ENCODE results near the gene ASCL5. TPM values are rescaled to one million over a fixed set of nuclear protein-coding genes. Genes with fewer than 3 reads are reported as not detected.
"Not testable (repeated sequence)": the region's sequence is repeated elsewhere in the genome, so short reads cannot be mapped to it uniquely, and the experiment has no call there.

Gene ASCL5
- total RNA-seq, 1 donor from 2014 or later: not detected

GRCh38 chr1:201164645-201165044 is 37.7 kb upstream of the ASCL5 start:
- no peak for DNase-seq (ENCODE audit: low spot score)
- peaks cover 38% of the 10 kb centered on the region for H3K27me3 Mint-ChIP-seq (ENCODE audit: low read depth)

GRCh38 chr1:201163707-201164106 is 36.7 kb upstream of the ASCL5 start:
- Mint-ChIP-seq H3K9me3 (no peaks in the 10 kb centered on the region), H3K27me3 (ENCODE audit: low read depth) (peaks cover 31% of the 10 kb centered on the region), H3K4me3 (ENCODE audit: low read depth) (no peak overlapping the region), H3K36me3 (ENCODE audit: low read depth) (no peaks in the 10 kb centered on the region), H3K4me1 (ENCODE audit: low read depth) (no peaks in the 10 kb centered on the region), H3K27ac (no peak overlapping the region)
- intact Hi-C loops (cut with micrococcal nuclease): no loop called here
- no peak for DNase-seq (ENCODE audit: low spot score)

More at GRCh38 chr1:201164645-201165044, 37.7 kb upstream of the ASCL5 start:
- Mint-ChIP-seq H3K4me1 (ENCODE audit: low read depth) (no peaks in the 10 kb centered on the region), H3K4me3 (ENCODE audit: low read depth) (no peak overlapping the region), H3K9me3 (no peaks in the 10 kb centered on the region), H3K27ac (no peak overlapping the region), H3K36me3 (ENCODE audit: low read depth) (no peaks in the 10 kb centered on the region)
- intact Hi-C loops (cut with micrococcal nuclease): no loop called here

- intact Hi-C loops (cut with micrococcal nuclease); DNase-seq (ENCODE audit: low spot score); H3K36me3 Mint-ChIP-seq (ENCODE audit: low read depth); H3K27ac Mint-ChIP-seq; H3K4me3 Mint-ChIP-seq (ENCODE audit: low read depth); H3K4me1 Mint-ChIP-seq (ENCODE audit: low read depth); H3K9me3 Mint-ChIP-seq: not testable (repeated sequence)
- peaks cover 30% of the 10 kb centered on the region for H3K27me3 Mint-ChIP-seq (ENCODE audit: low read depth)
These were observed 36.1 kb upstream of the ASCL5 start for GRCh38 chr1:201163036-201163435.

- no peak overlapping the region for H3K4me3 Mint-ChIP-seq (ENCODE audit: low read depth)
These were observed 31.0 kb upstream of the ASCL5 start for GRCh38 chr1:201157949-201158348.

GRCh38 chr1:201156819-201157218 is 29.8 kb upstream of the ASCL5 start:
- no peak overlapping the region for H3K4me3 Mint-ChIP-seq (ENCODE audit: low read depth)
- H3K27ac Mint-ChIP-seq: no peak overlapping the region
- no peaks in the 10 kb centered on the region for H3K36me3 Mint-ChIP-seq (ENCODE audit: low read depth)
- DNase-seq (ENCODE audit: low spot score): no peak
- H3K9me3 Mint-ChIP-seq: no peaks in the 10 kb centered on the region
- H3K27me3 Mint-ChIP-seq (ENCODE audit: low read depth): peaks cover 24% of the 10 kb centered on the region
- peaks cover 14% of the 10 kb centered on the region for H3K4me1 Mint-ChIP-seq (ENCODE audit: low read depth)
- intact Hi-C loops (cut with micrococcal nuclease): no loop called here

More at GRCh38 chr1:201157949-201158348, 31.0 kb upstream of the ASCL5 start:
- H3K36me3 Mint-ChIP-seq (ENCODE audit: low read depth): no peaks in the 10 kb centered on the region
- H3K4me1 Mint-ChIP-seq (ENCODE audit: low read depth): peaks cover 11% of the 10 kb centered on the region
- intact Hi-C loops (cut with micrococcal nuclease): no loop called here
- peaks cover 24% of the 10 kb centered on the region for H3K27me3 Mint-ChIP-seq (ENCODE audit: low read depth)
- H3K27ac Mint-ChIP-seq: no peak overlapping the region
- no peaks in the 10 kb centered on the region for H3K9me3 Mint-ChIP-seq
- no peak for DNase-seq (ENCODE audit: low spot score)

GRCh38 chr1:201156346-201156745 is 29.4 kb upstream of the ASCL5 start:
- no peak for DNase-seq (ENCODE audit: low spot score)
- no peak overlapping the region for H3K27ac Mint-ChIP-seq
- intact Hi-C loops (cut with micrococcal nuclease): no loop called here
- H3K36me3 Mint-ChIP-seq (ENCODE audit: low read depth): peaks cover 3% of the 10 kb centered on the region
- H3K4me1 Mint-ChIP-seq (ENCODE audit: low read depth): peaks cover 14% of the 10 kb centered on the region
- no peaks in the 10 kb centered on the region for H3K9me3 Mint-ChIP-seq
- peaks cover 24% of the 10 kb centered on the region for H3K27me3 Mint-ChIP-seq (ENCODE audit: low read depth)
- no peak overlapping the region for H3K4me3 Mint-ChIP-seq (ENCODE audit: low read depth)

- H3K36me3 Mint-ChIP-seq (ENCODE audit: low read depth): peaks cover 10% of the 10 kb centered on the region
- H3K4me3 Mint-ChIP-seq (ENCODE audit: low read depth): no peak overlapping the region
- peaks cover 21% of the 10 kb centered on the region for H3K27me3 Mint-ChIP-seq (ENCODE audit: low read depth)
- intact Hi-C loops (cut with micrococcal nuclease): no loop called here
- DNase-seq (ENCODE audit: low spot score): no peak
- H3K9me3 Mint-ChIP-seq: no peaks in the 10 kb centered on the region
- no peak overlapping the region for H3K27ac Mint-ChIP-seq
- peaks cover 14% of the 10 kb centered on the region for H3K4me1 Mint-ChIP-seq (ENCODE audit: low read depth)
These were observed 28.4 kb upstream of the ASCL5 start for GRCh38 chr1:201155354-201155753.

GRCh38 chr1:201154389-201155165 is 27.6 kb upstream of the ASCL5 start, which contains the start of gene TMEM9:
TMEM9 (minus strand) TSS chr1:201154474; CDS start chr1:201153923, 551 bp downstream.
- peak within 1 kb of the TSS; percentile 65 for H3K27ac Mint-ChIP-seq
- peak within 1 kb of the TSS; percentile 78 for H3K4me3 Mint-ChIP-seq (ENCODE audit: low read depth)
- peaks cover 18% of the 10 kb centered on the region for H3K27me3 Mint-ChIP-seq (ENCODE audit: low read depth)
- no peaks in the 10 kb centered on the region for H3K9me3 Mint-ChIP-seq
- peaks cover 14% of the 10 kb centered on the region for H3K4me1 Mint-ChIP-seq (ENCODE audit: low read depth)
- intact Hi-C loops (cut with micrococcal nuclease): loop anchor here (1.0 kb wide), 1 partner anchor 17 kb away; no protein-coding TSS in a partner anchor
- peaks cover 10% of the 10 kb centered on the region for H3K36me3 Mint-ChIP-seq (ENCODE audit: low read depth)
- peak; percentile 93 for DNase-seq (ENCODE audit: low spot score)

GRCh38 chr1:201153474-201154388 is 26.7 kb upstream of the ASCL5 start:
- DNase-seq (ENCODE audit: low spot score): no peak
- H3K4me1 Mint-ChIP-seq (ENCODE audit: low read depth): peaks cover 14% of the 10 kb centered on the region
- peak overlapping the region; percentile 65 for H3K27ac Mint-ChIP-seq
- intact Hi-C loops (cut with micrococcal nuclease): loop anchor here (1.0 kb wide), 1 partner anchor 18 kb away; no protein-coding TSS in a partner anchor
- H3K9me3 Mint-ChIP-seq: no peaks in the 10 kb centered on the region
- peaks cover 18% of the 10 kb centered on the region for H3K27me3 Mint-ChIP-seq (ENCODE audit: low read depth)
- H3K36me3 Mint-ChIP-seq (ENCODE audit: low read depth): peaks cover 10% of the 10 kb centered on the region
- H3K4me3 Mint-ChIP-seq (ENCODE audit: low read depth): peak overlapping the region; percentile 78

GRCh38 chr1:201149400-201149799 is 22.4 kb upstream of the ASCL5 start:
- no peaks in the 10 kb centered on the region for H3K9me3 Mint-ChIP-seq
- peaks cover under 1% of the 10 kb centered on the region for H3K27me3 Mint-ChIP-seq (ENCODE audit: low read depth)
- H3K36me3 Mint-ChIP-seq (ENCODE audit: low read depth): peaks cover 31% of the 10 kb centered on the region
- DNase-seq (ENCODE audit: low spot score): no peak
- H3K4me3 Mint-ChIP-seq (ENCODE audit: low read depth): no peak overlapping the region
- no peak overlapping the region for H3K27ac Mint-ChIP-seq
- H3K4me1 Mint-ChIP-seq (ENCODE audit: low read depth): peaks cover 9% of the 10 kb centered on the region
- intact Hi-C loops (cut with micrococcal nuclease): loop anchor here (1.0 kb wide), 1 partner anchor 74 kb away; no protein-coding TSS in a partner anchor

- H3K36me3 Mint-ChIP-seq (ENCODE audit: low read depth): peaks cover 37% of the 10 kb centered on the region
- H3K4me1 Mint-ChIP-seq (ENCODE audit: low read depth): peaks cover under 1% of the 10 kb centered on the region
- no peak overlapping the region for H3K27ac Mint-ChIP-seq
- H3K27me3 Mint-ChIP-seq (ENCODE audit: low read depth): no peaks in the 10 kb centered on the region
- no peak for DNase-seq (ENCODE audit: low spot score)
- no peak overlapping the region for H3K4me3 Mint-ChIP-seq (ENCODE audit: low read depth)
- intact Hi-C loops (cut with micrococcal nuclease): no loop called here
- H3K9me3 Mint-ChIP-seq: no peaks in the 10 kb centered on the region
These were observed 20.5 kb upstream of the ASCL5 start for GRCh38 chr1:201147396-201148015.

- DNase-seq (ENCODE audit: low spot score): no peak
- no peaks in the 10 kb centered on the region for H3K9me3 Mint-ChIP-seq
- no peak overlapping the region for H3K4me3 Mint-ChIP-seq (ENCODE audit: low read depth)
- H3K27me3 Mint-ChIP-seq (ENCODE audit: low read depth): no peaks in the 10 kb centered on the region
- H3K4me1 Mint-ChIP-seq (ENCODE audit: low read depth): no peaks in the 10 kb centered on the region
- H3K36me3 Mint-ChIP-seq (ENCODE audit: low read depth): peaks cover 37% of the 10 kb centered on the region
- intact Hi-C loops (cut with micrococcal nuclease): no loop called here
- H3K27ac Mint-ChIP-seq: no peak overlapping the region
These were observed 19.8 kb upstream of the ASCL5 start for GRCh38 chr1:201146626-201147390.
